GM19328 (cell line): ENCODE measurements around the gene ADD1.
A peak's percentile ranks its signal among the peaks of the same experiment; 100 is the strongest.

ENCODE experiments used
- ATAC-seq: cut with Tn5 transposase; IDR thresholded peaks from one replicate; pipeline ENCODE4 v1.9.1; 2021; ENCODE audit warnings: mild to moderate bottlenecking, moderate library complexity; ENCODE audit not compliant: unreplicated experiment

ADD1 gene

DNA sequence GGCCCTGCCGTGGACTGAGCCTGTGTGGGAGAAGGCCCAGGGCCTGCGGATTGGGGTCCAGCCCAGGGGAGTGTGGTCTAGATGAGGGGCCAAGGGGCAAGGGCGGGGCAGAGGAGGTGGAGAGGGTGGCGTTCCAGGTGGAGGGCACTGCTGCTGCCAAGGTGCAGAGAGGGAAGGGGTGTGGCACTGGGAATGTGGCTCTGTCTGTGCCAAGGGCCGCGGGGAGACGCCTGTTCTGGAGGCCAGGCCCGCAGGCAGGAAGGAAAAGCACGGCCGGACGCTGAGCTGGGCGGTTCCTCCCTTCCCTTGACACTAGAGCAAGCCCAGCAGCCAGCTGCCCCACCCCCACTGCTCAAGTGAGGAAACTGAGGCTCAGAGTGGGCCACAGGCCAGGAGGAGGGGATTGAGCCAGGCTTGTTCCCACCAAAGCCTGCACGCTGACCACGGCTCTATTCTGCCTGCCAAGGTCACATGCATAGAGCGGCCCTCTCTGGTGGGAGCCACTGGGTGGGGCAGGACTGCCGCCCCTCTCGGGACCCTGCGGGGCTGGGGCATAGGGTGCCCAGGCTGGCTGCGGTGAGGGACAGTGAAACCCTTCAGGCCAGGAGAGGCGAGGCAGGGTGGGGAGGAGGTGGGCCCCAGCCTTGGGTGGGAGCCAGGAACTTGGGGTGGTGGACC, 37.8 kb upstream of the ADD1 start:
- ATAC-seq, result no peak

DNA sequence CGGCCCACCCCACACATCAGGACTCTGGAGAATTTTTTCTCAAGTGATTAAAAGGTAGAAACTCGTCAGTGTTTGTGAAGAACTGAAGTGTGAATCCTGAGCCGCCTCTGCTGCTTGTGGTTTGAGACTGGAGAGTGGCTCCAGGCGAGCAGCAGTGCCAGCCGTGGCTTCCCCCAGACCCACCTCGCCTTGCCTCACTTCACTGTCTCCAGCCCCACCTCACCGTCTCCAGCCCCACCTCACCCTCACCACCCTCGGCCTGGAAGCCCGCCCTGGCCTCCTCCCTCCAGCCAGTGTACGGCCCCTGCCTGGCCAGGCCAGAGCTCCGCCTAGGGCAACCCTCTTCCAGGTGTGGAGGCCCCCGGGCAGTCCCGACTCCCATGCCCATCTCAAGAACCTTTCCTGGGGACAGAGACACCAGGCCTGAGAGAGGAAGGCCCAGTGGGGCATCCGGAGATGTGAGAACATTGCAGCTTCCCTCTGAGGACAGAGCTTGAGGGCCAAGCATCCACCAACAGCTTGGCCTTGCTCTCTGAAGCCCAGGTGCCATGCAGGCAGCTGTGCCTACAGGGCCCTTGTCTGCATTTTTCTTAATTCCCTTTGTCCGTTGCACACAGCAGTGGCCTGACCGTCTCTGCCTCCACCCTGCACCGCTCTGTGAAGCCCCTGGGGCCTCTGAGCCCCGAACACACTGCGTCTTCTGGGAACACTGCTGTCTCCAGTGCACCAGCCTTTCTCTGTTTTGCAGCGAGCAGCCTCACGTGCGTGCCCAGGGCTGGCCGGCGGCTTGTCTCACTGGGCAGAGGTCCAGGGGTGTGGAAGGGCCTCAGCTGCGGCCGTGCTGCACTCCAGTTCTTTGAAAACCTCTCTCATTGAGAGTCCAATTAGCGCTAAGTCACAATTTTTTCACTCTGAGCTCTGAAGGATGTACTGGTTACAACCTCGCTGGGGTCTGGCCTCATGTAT, 37.0 kb upstream of the ADD1 start:
- ATAC-seq, result no peak

DNA sequence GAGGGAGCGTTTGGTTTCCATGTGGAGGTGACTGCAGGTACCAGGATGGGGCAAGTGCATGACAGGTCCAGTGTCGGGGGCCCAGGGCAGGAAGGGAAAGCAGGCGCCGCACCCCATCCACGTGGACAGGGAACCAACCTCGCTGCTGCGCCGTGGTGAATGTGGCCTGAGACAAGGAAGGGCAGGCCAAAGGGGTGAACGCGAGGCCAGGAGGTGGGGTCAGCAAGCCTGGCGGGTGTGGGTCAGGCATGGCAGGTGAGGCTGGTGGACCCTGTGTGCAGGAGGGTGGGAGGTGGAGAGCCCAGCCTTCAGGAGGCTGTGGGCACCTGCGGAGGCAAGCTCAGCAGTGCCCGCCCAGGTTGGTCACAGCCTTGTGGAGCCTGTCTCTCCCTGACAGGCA, 36.1 kb upstream of the ADD1 start:
- ATAC-seq, result no peak

DNA sequence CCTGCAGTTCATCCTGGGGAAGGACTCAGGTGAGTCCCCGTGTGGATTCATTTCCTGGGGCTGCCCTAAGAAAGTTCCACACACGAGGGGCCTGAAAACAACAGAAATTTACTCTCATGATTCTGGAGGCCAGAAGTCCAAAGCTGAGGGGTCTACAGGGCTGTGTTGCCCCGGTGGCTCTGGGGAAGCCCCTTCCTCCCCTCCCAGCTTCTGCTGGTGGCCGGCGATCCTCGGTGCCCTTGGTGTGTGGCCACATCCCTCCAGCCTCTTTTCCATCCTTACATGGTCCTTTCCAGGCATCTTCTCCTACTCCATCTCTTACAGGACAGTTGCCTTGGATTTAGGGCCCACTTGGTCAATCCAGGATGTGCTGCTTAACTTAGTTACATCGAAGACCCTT, 35.6 kb upstream of the ADD1 start:
- no peak for ATAC-seq

DNA sequence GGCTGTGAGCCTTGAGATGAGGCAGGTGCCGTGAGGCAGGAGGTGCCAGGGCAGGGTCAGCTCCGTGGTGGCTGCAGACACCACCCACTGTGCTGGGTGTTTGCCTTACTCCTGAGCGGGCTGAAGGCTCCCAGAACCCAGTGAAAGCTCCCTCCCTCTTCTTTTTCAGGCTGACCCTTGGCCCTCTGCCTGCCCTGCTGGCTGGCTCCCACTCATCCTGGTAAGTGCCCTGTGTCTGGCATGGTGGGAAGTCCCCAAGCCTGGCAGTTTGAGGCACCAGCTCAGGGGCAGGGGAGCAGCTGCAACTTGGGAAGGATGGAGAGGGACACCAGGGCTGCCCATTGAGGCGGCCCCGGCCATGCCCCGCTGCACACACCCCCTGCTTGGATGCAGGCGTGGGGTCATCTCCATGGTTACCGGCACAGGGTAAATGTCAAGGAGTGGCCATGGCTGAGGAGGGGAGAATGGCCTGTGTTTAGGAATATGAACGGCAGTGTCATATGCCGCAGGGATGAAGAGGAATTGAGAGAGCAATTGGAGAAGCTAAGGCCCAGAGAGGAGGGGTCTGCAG, 33.9 kb upstream of the ADD1 start:
- ATAC-seq, result no peak

DNA sequence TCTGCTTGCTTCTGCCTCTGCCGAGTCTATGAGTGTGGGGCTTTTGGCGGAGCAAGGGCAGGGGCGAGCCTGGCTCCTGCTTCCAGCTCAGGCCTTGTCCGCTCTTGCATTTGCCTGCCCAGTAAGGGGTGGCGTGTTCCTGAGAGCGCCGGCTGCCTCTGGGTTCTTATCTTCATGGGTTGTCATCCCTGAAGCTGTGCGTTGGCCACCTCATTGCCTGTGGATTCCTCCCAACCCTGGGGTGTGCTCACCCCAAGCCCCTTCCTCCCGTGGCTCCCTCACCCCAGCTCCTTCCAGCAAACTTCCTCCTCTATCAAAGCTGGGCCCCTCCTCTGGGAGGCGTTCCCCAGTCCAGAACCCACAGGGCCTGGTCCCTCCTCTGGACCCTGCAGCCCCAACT, 33.3 kb upstream of the ADD1 start:
- ATAC-seq, result no peak

DNA sequence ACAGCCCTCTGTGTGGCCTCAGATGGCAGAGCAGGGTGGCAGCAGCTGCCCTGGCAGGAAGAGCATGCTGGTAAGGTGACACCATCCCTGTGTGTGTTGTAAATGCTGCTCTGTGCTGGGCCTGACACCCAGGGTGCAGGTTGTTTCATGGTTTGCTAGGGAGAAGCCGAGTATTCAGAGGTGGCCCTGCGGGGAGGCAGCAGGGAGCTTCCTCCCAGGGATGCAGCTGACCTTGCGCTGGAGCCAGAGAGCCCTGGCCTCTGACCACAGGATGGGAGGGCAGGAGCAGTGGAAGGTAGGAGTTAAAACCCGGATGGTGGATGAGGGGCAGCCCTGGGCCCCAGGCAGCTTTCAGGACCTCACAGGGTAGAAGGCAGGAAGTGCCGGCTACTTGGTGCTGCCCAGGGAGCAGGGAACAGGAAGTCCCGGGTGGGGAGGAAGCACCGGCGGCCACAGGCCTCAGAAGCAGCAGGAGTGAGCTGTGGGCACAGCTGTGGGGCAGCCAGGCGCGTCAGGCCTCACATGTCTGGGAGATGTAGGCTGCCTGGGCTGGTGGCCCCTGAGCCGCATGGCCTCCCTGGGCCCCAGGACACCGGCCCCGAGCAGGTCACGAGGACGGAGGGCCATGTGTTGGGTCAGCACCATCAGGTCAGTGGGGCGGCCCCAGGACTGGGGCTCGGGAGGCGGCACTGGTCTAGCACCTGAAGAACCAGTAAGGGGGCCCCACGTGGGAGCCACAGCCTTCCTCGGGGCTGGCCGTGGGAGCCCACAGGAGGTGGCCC, 31.6 kb upstream of the ADD1 start:
- ATAC-seq, result peak; percentile 60

DNA sequence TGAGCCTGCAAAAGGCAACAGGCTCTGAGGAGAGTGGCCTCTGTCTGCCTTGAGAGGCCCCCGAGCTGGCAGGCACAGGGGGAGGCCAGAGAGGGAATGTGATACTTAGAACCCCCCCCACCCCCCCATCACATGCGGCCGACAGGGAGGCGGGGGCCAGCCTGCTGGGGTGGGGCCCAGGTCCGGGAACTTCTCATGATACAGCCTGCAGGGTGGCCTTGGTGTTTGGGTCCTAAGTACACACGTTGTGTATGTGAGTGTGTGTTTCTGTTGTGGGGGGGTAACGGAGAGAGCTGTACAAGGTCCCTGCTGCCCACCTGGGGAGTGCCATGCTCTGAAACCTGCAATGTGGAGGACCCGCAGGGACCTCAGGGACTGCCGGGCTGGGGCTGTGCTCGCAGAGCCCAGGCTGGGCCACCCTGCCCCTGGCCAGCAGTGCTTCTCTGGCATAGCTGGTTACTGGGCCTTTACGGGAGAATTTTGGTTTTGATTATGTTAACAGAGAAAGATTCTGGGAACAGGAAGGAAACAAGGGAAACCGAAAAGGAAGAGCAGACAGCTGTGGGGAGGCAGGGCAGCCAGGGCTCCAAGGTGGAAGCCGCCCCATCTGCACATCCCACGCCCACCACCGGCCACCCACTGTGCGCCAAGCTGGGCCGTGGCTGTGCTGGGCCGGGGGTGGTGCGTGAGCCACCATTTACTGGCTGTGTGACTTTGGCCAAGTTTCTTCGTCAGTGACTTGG, 30.9 kb upstream of the ADD1 start:
- peak; percentile 2 for ATAC-seq

DNA sequence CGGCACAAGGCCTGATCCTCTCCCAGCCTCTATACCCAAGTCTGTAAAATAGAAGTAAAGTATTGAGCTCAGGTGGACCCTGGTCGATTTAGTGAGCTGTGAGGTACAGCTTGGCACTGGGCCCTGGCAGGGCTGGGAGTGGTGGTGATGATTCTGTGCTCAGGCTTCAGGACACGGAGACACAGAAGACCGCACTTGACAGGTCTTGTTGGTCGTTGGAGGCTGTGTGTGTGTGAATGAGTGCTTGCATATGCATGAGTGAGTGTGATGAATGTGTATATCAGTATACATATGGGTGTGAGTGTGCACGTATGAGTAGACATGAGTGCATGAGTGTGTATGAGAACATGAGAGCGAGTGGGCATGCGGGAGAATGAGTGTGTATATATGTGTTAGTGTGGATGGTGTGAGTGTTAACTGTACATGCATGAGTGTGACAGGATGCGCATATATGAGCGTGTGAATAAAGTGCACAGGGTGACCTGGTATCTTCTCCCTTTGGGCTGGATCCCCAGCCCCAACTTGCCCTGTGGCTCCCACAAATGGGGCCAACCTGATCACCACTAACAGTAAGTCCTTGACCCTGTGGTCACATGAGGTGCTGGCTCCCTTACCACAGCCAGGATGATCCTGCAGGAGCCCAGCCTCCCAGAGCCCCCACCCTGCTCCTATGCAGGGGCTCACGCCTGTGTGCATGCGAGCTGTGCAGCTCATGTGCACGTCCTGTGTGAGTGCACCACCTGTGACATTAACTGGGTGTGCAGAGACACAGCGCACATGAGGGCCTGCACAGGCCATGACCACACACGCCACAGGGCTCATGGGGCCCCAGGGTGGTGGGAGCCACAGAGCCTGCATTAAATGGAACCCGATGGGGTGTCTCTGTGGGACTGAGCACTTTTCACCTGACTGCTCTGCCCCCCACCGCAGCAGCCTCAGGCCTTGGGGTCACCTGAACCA, 29.9 kb upstream of the ADD1 start:
- ATAC-seq, result no peak

DNA sequence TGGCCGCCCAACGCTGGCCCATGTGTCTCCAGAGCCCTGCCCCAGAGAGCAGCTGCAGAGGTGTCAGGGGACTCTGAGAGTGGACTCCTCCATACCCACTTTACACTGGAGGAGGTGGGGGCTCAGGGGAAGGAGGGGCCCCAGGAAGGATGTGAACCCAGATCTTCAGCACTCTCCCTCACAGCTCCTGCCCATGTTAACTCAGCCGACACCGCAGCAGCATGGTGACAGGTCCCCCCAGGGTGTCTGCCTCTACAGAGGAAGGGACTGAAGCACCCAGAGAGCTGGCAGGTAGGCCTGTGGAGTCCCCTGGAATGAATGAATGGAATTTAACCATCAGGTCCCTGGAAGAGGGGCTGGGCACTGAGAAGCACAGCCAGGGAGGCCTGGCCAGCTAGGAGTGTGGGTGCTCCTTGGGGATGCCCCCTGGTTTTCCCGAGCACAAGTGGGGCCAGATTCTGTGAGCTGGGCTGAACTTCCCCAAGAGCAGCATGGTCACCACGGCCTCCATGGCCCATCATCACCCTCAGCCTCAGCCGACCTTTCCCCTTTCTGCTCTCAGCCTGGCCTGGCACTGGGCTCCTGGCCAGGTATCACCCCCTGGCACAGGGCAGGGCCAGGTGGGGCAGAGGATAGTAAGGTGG, 28.9 kb upstream of the ADD1 start:
- no peak for ATAC-seq

DNA sequence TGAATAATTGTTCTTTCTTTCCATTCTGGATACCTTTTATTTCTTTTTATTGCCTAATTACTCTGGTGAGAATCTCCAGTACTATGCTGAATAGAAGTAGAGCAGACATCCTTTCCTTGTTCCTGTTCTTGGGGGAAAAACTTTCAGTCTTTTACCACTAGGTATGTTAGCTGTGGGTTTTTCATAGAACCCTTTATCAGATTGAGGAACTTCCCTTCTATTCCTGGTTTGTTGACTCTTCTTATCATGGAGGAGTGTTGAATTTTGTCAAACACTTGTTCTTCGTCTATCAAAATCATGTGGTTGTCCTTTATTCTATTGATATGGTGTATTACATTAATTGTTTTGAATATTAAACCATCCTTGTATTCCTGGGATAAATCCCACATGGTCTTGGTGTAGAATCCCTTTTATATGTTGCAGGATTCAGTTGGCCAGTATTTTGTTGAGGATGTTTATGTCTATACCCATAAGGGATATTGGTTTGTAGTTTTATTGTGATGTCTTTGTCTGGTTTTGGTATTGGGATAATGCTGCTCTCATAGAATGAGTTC, 27.2 kb upstream of the ADD1 start:
- ATAC-seq, result no peak

DNA sequence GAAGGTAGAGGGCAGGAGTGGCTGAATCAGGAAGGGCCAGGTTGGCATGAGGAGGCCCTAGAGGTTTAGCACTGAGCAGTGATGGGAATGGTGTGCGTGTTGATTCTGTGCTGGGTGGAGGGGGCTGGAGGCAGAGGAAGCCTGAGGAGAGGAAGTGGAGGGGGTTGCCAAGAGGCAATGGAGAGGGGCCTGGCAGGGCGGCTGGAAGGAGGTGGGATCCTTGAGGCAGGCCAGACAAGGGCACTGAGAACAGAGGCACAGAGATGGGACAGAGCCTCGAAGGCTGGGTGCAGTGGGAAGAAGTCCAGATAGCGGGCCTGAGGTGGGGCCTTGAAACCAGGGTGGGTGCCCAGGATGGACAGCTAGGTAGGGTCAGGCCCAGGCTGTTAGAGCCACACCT, 26.5 kb upstream of the ADD1 start:
- no peak for ATAC-seq

DNA sequence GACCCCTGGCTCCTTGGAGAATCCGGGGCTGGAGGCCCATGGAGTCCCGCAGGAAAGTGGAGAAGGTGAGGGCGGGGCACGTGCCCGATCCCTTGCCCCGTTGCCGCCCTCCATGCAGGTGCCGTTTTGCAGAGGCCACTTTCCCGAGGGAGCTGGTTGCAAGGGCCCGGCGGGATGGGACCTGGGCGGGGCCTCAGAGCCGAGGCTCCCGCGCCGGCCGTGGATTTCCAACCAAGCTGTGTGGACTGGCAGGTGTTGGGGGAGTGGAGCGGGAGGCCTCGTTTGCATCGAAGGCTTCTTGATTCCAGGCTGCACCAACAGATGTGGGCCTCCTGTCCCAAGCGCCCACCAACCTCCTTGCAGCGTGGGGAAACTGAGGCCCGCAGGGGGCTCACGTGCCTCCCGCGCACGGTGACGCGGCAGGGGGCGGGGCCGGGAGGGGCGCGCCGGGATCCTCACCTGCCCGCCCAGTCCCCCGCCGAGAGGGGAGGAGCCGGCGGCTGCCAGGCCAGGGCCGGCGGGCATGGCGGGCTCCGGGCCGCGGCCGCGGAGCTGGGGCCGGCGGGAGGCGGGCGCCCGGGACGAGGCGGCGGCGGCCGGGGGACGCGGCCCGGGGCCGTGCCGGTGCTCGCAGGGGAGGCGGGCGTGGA, 25.8 kb upstream of the ADD1 start:
- ATAC-seq, result no peak

DNA sequence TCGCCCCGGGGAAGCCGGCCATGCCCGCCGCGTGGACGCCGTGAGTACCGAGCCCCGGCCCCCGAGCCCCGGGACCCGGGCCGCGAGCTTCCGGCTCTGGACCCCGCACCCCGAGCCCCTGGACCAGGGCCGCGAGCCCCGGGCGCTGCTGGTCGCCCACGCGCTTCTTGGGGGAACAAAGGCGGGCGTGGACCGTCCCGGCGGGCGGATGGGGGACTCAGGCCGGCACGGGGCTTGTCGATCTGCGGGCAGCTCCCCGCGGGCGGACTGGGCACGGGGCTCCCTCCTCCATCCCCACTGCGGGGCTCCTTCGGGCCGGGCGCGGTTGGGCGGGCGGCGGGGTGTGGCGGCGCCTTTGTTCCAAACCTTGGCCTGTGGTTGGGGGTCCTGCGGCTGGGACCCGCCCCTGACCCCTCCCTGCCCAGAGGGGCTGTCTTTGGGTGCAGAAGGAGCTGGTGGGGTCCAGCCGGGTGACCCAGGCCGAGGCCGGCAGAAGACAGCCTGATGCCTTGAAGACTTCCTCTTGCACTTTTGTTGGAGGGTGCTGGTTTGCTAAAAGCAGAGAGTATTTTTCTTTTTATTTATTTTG, 25.2 kb upstream of the ADD1 start:
- ATAC-seq, result no peak

DNA sequence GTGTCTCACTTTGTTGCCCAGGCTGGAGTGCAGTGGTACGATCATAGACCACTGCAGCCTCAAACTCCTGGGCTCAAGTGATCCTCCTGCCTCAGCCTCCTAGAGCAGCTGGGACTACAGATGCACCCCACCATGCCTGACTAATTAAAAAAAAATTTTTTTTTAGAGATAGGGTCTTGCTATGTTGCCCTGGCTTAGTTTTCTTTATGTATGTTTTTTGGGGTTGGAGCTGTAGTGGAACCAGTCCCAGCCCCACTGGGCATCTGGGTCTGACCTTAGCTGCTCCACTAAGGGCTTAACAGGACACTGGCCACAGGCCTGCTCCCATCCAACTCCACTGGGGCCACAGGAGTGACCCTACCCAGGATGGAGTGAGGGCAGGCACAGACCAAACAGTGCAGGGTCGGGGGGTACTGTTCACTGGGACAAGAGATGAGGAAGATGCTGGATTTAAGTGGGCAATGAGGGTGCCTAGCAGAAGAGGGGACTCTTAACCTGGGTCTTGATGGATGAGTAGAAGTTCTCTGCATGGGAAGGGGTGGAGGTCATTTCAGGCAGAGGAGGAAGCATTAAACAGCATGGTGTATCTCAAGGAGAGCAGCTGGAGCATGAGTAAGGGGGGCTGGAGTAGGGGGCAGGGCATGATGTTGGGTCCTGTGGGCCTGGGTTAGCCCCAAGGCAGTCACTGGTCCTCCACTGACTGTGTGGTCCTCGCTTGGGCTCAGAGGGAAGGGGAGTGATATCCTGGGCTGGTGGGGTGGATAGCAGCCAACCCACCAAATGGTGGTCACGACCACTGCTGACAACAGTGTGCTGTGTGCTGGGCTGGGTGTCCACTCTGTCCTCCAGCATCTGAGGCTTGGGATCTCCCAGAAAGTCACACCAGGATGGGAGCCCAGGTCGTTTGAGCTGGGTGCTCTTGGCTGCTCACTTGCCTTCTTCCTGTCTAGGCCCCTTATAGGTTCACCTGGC, 24.1 kb upstream of the ADD1 start:
- ATAC-seq, result no peak

DNA sequence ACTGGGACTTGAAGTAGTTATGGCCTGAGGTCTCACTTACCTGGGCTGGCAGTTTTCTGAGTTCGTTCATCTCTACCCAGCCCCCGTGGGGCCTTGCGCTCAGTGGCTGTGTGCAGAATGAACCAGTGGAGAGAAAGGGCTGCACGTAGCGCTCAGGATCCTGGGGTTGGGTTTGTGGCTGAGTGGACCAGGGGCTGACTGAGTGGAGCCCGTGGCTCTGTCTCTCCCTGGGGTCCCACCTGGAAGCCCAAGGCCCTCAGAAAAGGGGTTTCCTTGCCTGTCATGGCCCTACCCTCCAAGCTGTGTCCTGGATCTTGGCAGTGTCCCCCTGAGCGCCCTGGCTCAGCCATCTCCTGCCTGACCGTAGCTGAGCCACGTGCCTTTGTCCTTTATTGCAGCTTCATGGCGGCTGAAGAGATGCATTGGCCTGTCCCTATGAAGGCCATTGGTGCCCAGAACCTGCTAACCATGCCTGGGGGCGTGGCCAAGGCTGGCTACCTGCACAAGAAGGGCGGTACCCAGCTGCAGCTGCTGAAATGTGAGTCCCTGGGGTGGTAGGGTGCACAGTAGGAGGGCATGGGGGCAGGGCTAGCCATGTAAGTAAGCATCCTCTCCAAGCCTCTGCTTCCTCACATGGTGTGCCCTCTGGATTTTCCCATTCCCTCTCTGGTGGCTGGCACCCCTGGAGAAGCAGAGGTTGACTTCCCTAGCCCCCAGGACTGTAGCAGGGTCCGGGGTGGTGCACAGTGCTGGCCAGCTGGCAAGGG, 23.2 kb upstream of the ADD1 start:
- ATAC-seq, result no peak
